PFSK-1 (cell line): ENCODE data around the gene TFF2.

Source experiments
- FOXP2 ChIP-seq: optimal IDR thresholded peaks from 2 replicates; pipeline ENCODE3; 2011; ENCODE audit warnings: borderline replicate concordance, control low read depth, inconsistent platforms; ENCODE audit not compliant: insufficient read depth; ENCODE audit errors: extremely low read length, extremely low read depth
- POLR2AphosphoS5 ChIP-seq: IDR thresholded peaks from 2 replicates; pipeline ENCODE4 v1.6.1; 2012; ENCODE audit warnings: low read depth, mild to moderate bottlenecking, control low read depth, low read length, moderate library complexity
- REST ChIP-seq, 2 experiments: IDR thresholded peaks; 2 replicates each; pipeline versions ENCODE4 v1.6.1 to v1.8.0; 2011 to 2012; ENCODE audit warnings: low read depth in 2 of 2, low read length in 2 of 2, control low read depth in 1 of 2, inconsistent platforms in 1 of 2, mild to moderate bottlenecking in 1 of 2, moderate library complexity in 1 of 2; ENCODE audit not compliant: insufficient read depth in 1 of 2
- SIN3A ChIP-seq: IDR thresholded peaks from 2 replicates; pipeline ENCODE4 v1.6.1; 2012; ENCODE audit warnings: mild to moderate bottlenecking, low read length, moderate library complexity, borderline replicate concordance; ENCODE audit not compliant: insufficient read depth
- TAF1 ChIP-seq: IDR thresholded peaks from 2 replicates; pipeline ENCODE4 v1.6.1; 2012; ENCODE audit warnings: low read length, control low read depth, borderline replicate concordance; ENCODE audit not compliant: insufficient read depth

The TFF2 gene

GRCh38 chr21:42373196-42373907 lies 22.6 kb upstream of the TFF2 start:
- no peak for TF ChIP-seq FOXP2
- TF ChIP-seq POLR2AphosphoS5, result no peak
- TF ChIP-seq SIN3A, result no peak
- no peak for TF ChIP-seq TAF1
- TF ChIP-seq REST (IDR thresholded peaks at IDR 0.05; ENCODE audit: insufficient read depth in 1 of 2, low read depth in 2 of 2, low read length in 2 of 2), result no peak

GRCh38 chr21:42370894-42371654 lies 20.3 kb upstream of the TFF2 start:
- TF ChIP-seq FOXP2 (no peak), REST (IDR thresholded peaks at IDR 0.05; ENCODE audit: insufficient read depth in 1 of 2, low read depth in 2 of 2, low read length in 2 of 2) (no peak), POLR2AphosphoS5 (no peak), TAF1 (no peak), SIN3A (no peak)

GRCh38 chr21:42369821-42370220 lies 19.0 kb upstream of the TFF2 start:
- TF ChIP-seq POLR2AphosphoS5 (no peak), REST (IDR thresholded peaks at IDR 0.05; ENCODE audit: insufficient read depth in 1 of 2, low read depth in 2 of 2, low read length in 2 of 2) (no peak), SIN3A (no peak), FOXP2 (no peak), TAF1 (no peak)

- TF ChIP-seq FOXP2 (no peak), REST (IDR thresholded peaks at IDR 0.05; ENCODE audit: insufficient read depth in 1 of 2, low read depth in 2 of 2, low read length in 2 of 2) (no peak)
These were observed 16.8 kb upstream of the TFF2 start for GRCh38 chr21:42367367-42368165.
